GM18951 (cell line): ENCODE results near the gene COIL.
A peak's percentile ranks its signal among the peaks of the same experiment; 100 is the strongest.

Experiments used
- POLR2A ChIP-seq: IDR thresholded peaks from 4 replicates; pipeline ENCODE4 v1.6.1; 2011; ENCODE audit warnings: mild to moderate bottlenecking; ENCODE audit not compliant: insufficient read length, insufficient read depth; ENCODE audit errors: extremely low read depth
- in situ Hi-C: fragments of 300-500 bp; cut with MboI; formaldehyde crosslinking; loops from one replicate; pipeline ENCODE4 v1.12.0; 2022; ENCODE audit warnings: low sequenced_read_pairs, mixed read lengths, inconsistent platforms; ENCODE audit not compliant: unreplicated experiment

Gene COIL

GRCh38 chr17:56918916-56919315 lies 41.9 kb downstream of the COIL start:
- in situ Hi-C loops: no loop called here
- TF ChIP-seq POLR2A: no peak

GRCh38 chr17:56917559-56918296 lies 43.1 kb downstream of the COIL start:
- no peak for TF ChIP-seq POLR2A
- in situ Hi-C loops: no loop called here

DNA sequence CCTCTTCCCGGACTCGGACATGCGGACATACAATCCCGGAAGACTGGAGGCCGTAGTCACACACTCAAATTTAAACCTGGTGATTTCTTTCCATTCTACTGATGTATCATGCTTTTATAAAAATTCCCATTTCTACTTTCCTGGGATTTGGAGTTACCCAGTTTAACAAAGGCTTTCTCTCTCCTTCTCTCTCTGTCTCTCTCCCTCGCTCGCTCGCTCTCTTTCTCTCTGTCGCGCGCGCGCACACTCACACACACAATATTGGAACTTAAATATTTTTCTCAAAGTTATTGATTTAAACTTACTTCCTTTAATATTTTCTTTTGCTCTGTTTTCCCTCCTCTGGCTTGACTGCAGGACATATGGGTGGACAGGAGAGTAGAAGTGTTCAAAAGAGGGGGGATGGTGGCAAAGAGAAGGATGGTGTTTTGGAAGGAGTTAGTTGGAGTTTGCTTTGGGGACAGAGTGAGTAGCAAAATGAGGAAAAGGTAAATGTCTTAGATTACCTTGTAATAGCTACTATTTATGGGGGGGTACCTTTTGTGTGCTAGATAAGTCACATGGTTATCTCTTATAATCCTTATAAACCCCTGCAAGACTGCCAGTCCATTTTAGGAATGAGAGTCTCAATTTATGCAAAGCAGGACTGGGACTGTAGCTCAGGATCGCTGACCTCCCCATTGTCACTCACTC lies 46.1 kb downstream of the COIL start:
- in situ Hi-C loops: no loop called here
- TF ChIP-seq POLR2A: no peak

GRCh38 chr17:56913867-56914580 lies 46.8 kb downstream of the COIL start, which contains the start of gene TRIM25:
Gene TRIM25 (minus strand): TSS chr17:56914049. CDS start chr17:56913988, 61 bp downstream.
- in situ Hi-C loops: no loop called here
- TF ChIP-seq POLR2A: peak; percentile 100

GRCh38 chr17:56913353-56913866 lies 47.4 kb downstream of the COIL start:
- TF ChIP-seq POLR2A: no peak
- in situ Hi-C loops: no loop called here

DNA sequence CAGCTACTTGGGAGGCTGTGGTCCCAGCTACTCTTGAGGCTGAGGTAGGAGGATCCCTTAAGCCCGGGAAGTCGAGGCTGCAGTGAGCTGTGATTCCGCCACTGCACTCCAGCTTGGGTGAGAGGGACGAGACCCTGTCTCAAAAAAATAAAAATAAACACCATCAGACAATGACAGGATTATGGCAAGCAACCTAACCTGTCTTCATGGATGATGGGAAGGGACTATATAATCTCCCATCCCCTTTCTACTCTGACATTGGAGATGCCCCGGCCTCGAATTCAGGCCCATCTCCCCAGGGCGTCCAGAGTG lies 47.9 kb downstream of the COIL start:
- in situ Hi-C loops: no loop called here

DNA sequence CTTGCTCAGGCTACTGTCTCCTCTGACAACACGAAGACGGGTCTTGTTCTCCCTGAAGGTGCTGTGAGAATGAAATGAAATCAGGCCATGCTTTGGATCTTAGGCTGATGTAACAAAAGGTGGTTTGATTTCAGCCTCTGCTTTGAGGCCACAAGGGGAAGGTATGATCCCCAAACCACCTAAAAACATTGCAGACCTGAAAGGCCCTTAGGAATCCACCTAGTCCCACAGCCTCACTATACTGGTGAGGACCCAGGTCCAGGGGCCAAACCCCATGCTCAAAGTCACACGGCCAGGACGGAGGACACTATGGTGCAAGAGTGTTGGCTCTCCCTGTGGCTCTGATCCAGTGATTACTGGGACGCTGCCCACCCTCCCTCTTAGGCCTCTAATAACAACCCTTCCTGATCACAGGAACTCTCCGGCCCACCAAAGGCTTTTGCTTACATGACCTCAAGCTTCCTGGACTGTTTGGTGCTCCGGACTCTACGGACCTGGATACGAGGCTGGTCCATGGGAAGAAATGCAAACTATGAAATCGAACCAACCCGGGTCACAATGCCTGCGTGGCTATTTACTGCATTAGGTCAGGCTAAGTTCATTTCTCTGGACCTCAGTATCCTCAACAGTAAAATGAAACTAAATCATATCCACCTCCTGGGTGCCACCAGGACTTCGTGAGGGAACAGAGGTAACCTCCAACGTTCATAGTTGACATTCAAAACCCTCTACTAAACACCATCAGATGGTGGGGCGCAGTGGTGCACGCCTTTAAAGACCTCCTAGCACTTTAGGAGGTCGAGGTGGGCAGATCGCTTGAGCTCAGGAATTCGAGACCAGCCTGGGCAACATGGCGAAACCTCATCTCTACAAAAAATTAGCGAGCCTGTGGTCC lies 48.5 kb downstream of the COIL start:
- in situ Hi-C loops: no loop called here
- no peak for TF ChIP-seq POLR2A

More for the DNA sequence above, 47.9 kb downstream of the COIL start:
- no peak for TF ChIP-seq POLR2A

GRCh38 chr17:56910509-56911235 lies 50.2 kb downstream of the COIL start:
- in situ Hi-C loops: no loop called here
- no peak for TF ChIP-seq POLR2A

GRCh38 chr17:56909742-56910508 lies 50.9 kb downstream of the COIL start:
- no peak for TF ChIP-seq POLR2A
- in situ Hi-C loops: no loop called here

DNA sequence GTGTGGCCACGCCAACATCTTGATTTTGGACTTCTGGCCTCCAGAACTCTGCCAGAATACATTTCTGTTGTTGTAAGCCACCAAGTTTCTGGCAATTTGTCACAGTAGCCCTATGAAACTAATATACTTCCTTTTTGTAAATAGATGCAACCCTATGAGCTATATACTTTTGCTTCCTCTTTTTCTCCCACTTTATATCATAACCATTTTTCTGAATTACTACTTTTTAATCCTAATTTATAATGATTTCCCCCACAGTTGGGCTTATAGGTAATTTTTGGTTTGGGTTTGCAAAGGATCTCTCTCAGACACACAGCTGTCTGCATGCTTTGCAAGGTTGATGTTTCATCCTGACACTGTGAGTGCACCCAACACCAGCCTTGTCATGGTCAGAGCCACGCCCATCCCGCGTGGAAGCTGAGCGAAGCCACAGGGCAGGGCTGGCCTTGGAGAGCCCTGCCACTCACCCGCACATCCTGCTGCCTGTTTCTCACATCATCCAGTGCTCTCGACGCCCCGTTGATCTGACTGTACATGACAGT lies 52.8 kb downstream of the COIL start:
- TF ChIP-seq POLR2A: no peak
- in situ Hi-C loops: no loop called here

GRCh38 chr17:56903560-56903959 lies 57.3 kb downstream of the COIL start:
- no peak for TF ChIP-seq POLR2A
- in situ Hi-C loops: no loop called here
